ENCODE results near the gene ZFYVE28.
A peak's percentile ranks its signal among the peaks of the same experiment; 100 is the strongest.

ZFYVE28 gene

DNA sequence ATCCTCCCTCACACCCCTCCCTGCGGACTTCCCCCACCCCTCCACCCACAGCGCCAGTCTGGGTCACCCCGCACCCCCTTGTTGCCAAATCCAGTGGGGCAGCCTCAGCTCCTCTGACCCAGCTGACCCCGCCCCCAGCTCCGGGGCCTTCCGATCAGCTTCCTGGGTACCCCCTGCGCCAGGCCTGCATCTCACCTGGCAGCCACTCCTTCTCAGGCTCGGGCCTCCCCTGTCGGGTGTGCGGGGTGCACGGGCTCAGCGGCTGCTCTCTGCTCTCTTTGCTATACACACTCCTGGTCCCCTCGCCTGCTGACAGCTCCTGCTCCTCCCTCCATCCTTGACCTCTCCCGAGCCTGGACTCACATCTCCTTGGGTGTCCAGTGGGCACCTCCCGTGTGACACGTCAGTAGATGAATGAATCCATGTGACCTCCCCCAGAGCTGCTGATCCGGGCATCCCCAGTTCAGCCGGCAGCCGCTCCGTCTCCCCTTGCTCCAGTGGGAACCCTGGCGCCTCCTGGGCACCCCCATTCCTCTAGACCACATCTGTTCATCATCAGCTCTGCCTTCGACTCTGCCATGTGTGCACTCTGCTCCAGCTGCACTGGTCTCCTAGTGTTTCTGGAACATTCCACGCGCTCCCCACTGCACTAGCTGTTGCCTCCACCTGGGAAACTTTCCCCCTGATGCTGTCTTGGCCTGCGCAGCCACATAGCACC lies 10.2 kb upstream of the ZFYVE28 start:
- no peak for DNase-seq (ENCODE audit: low read depth in 2 of 2)

GRCh38 chr4:2427383-2428334 lies 9.2 kb upstream of the ZFYVE28 start:
- no peak for DNase-seq (ENCODE audit: low read depth in 2 of 2)

DNA sequence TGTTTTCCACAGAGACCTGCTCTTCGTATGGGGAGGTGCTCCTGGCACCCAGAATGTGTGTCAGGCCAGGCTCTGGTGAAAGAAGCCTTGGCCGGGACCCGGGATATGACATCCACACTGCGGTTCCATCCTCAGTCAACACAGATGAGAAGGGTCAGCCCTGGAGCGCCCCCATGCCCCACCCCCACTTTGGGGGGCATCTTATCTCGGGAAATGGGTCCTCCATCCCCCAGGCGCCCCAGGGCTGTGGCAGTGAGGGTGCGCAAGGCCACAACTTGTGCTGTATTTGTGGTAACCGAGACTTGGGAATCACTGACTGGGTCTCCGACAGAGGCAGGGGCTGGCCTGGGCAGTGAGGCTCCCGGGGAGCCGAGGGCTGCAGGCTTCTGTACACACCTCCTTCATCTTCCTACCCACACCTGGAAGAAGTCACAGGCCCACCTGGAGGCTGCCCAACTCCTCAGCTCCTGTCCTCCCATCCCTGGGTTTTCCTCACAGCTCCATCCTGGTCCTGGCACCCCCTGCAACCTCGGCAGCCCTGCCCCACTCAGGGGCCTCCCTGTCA lies 8.3 kb upstream of the ZFYVE28 start:
- DNase-seq (ENCODE audit: low read depth in 2 of 2) = no peak

DNA sequence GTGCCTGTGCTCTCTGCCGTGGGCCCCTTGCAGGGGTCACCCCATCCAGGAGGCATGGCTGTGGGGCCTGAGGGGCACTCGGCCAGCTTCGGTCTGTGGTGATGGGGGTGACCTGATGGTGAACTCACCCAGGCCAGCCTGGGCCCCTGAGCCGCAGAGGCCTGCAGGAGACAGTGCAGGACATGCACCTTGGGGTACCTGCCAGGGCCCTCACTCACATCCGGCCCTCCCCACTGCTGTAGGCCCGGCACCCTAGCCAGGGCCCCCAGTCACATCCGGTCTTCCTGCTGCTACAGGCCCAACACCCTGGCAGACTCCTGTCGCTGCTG lies 7.6 kb upstream of the ZFYVE28 start:
- no peak for DNase-seq (ENCODE audit: low read depth in 2 of 2)

GRCh38 chr4:2425386-2426068 lies 7.1 kb upstream of the ZFYVE28 start:
- DNase-seq (ENCODE audit: low read depth in 2 of 2) = no peak

GRCh38 chr4:2424581-2424980 lies 6.1 kb upstream of the ZFYVE28 start:
- DNase-seq (ENCODE audit: low read depth in 2 of 2) = no peak

GRCh38 chr4:2423695-2424094 lies 5.2 kb upstream of the ZFYVE28 start:
- DNase-seq (ENCODE audit: low read depth in 2 of 2) = no peak

DNA sequence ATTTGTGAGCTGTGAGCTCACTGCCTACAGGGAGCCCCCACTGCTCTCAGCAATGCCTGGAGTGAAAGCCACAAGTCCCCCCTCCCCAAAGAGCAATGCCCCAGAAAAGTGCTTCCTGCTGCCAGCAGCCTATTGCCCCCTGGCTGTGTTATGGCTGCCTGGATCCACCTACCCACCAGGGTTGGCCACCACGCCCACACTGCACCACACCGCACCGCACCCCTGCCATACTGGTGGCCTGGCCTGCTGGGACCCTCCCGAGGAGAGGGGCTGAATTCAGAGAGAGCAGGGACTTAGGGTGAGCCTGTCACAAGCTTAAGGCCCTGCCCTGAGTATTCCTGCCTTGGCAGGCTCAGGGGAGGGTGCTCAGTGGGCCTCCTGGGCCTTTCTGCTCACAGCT lies 4.6 kb upstream of the ZFYVE28 start:
- no peak for DNase-seq (ENCODE audit: low read depth in 2 of 2)

GRCh38 chr4:2421928-2422327 lies 3.5 kb upstream of the ZFYVE28 start:
- no peak for DNase-seq (ENCODE audit: low read depth in 2 of 2)

GRCh38 chr4:2419814-2420213 lies 1.4 kb upstream of the ZFYVE28 start:
- DNase-seq (ENCODE audit: low read depth in 2 of 2) = no peak

- peak; percentile 96 for DNase-seq (ENCODE audit: low read depth in 2 of 2)
Observed at GRCh38 chr4:2418650-2419571, 466 bp upstream of the ZFYVE28 start, which contains the start of gene CFAP99. TSS of gene CFAP99 (plus strand) at chr4:2418955.

GRCh38 chr4:2417226-2417764 lies 1.1 kb downstream of the ZFYVE28 start:
- no peak for DNase-seq (ENCODE audit: low read depth in 2 of 2)

- no peak for DNase-seq (ENCODE audit: low read depth in 2 of 2)
Observed at GRCh38 chr4:2416564-2417225, 1.8 kb downstream of the ZFYVE28 start.

DNA sequence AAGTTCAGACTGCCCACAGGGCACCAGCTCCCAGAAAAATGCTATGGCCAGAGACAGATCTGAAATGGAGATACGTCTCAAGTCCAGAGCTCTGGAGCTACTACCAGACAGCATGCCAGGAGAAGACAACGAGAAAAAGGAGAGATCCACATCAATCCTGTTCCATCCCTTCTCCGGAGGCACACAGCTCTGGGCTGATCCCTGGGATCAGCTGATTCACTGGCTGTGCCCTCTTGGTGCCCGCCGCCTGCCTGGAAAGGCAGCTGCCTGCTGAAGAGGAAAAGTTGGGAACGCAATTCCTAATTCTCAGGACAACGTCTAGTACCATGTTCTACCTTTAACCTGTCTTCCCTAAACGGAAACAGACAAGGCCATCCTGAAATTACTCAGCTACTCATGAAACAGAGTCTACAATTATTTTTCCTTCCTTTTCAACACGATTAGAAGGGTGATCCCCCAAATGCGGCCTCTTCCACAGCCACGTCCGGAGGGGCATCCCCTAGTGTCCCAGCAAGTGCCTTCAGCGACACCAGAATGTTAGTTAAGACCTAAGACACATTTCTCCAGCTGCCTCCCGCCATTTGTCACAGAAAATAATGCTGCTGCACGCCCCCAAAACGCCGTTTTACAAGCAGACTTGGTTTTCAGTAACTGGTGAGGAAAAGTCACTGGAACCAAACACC lies 2.4 kb downstream of the ZFYVE28 start:
- DNase-seq (ENCODE audit: low read depth in 2 of 2) = no peak

GRCh38 chr4:2415213-2415612 lies 3.2 kb downstream of the ZFYVE28 start:
- no peak for DNase-seq (ENCODE audit: low read depth in 2 of 2)

GRCh38 chr4:2413821-2414610 lies 4.4 kb downstream of the ZFYVE28 start:
- no peak for DNase-seq (ENCODE audit: low read depth in 2 of 2)

DNA sequence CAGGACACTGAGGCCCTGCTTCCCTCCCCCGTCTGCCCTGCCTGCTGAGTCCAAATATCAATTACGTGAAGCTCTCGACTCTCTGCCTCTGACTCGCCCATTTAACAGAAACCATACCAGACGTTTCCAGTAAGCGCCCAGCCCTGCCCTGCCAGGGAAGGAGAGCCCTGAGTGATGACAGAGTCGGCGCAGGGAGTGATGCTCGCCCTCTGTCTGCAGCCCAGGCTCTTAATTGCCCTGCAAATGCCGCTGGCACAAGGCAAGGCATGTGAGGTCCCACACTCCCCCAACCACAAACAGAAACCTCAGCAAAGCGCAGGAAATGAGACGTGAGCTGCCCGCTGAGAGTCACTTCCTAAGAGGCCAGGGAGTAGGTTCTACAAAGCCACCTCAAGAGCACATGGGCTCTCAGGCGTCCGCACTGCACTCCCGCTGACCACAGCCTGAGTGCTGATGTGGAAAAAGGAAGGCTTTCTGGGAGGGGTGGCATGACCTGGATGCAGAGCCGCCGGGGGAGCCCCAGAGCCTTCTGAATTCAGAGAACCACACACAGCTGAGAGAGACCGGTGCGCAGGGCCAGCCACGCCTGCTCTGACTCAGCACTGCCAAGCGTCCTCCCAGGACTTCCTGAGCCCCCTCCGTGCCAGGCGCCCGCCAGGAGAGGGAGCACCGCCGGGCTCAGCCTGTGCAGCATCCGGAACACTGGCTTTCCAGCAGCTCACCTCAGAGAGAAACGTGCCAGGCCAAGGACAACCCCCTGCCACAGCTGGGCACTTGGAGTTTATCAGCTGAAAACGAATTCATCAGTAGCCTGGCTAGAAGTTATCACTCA lies 5.3 kb downstream of the ZFYVE28 start:
- DNase-seq (ENCODE audit: low read depth in 2 of 2) = peak; percentile 71 to 79

DNA sequence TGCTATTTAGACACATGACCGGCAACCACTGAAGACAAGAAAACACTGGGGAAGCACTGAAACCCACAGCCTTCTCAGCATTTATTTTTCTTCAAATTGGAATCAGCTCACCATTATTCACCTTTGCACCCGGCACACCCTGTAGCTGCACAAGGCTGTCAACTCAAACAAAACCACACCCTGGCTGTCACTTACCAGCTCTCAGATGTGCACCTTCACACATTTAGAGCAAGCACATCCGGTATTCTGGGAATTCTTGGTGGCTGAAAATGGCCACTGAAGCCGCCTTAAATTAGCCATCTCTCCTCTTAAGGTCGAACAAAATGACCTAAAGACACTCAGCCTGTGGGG lies 5.9 kb downstream of the ZFYVE28 start:
- DNase-seq (ENCODE audit: low read depth in 2 of 2) = peak in 1 of 2 donors; percentile 41

All from activated CD8-positive, alpha-beta memory T cell treated with anti-CD3 and anti-CD28 coated beads for 4 hours (primary cell).